GM19035 (cell line): Measurements from ENCODE around the gene C16orf86.
A peak's percentile ranks its signal among the peaks of the same experiment; 100 is the strongest.

Experiments used
- ATAC-seq: cut with Tn5 transposase; IDR thresholded peaks from one replicate; pipeline ENCODE4 v1.9.1; 2021; ENCODE audit not compliant: unreplicated experiment

C16orf86 gene

GRCh38 chr16:67666559-67667452, at the start of gene C16orf86, which contains the start of gene ENKD1:
Gene C16orf86, plus strand, starts transcription at chr16:67666814. Its CDS starts 157 bp downstream, at chr16:67666971.
Gene ENKD1, minus strand, starts transcription at chr16:67666750. Its CDS starts 308 bp downstream, at chr16:67666442.
- peak; percentile 66 for ATAC-seq

- ATAC-seq, result no peak
Observed at GRCh38 chr16:67628216-67628615, 38.4 kb upstream of the C16orf86 start.

- ATAC-seq, result no peak
Observed at GRCh38 chr16:67632415-67633172, 34.0 kb upstream of the C16orf86 start.

GRCh38 chr16:67636713-67637112, 29.9 kb upstream of the C16orf86 start:
- ATAC-seq, result no peak

GRCh38 chr16:67637625-67638024, 29.0 kb upstream of the C16orf86 start:
- ATAC-seq, result no peak

GRCh38 chr16:67641779-67642708, 24.6 kb upstream of the C16orf86 start:
- no peak for ATAC-seq

- no peak for ATAC-seq
Observed at GRCh38 chr16:67644038-67644437, 22.6 kb upstream of the C16orf86 start.

- no peak for ATAC-seq
Observed at GRCh38 chr16:67645397-67646121, 21.1 kb upstream of the C16orf86 start.

GRCh38 chr16:67647111-67647651, 19.4 kb upstream of the C16orf86 start:
- no peak for ATAC-seq

- ATAC-seq, result no peak
Observed at GRCh38 chr16:67647681-67648080, 18.9 kb upstream of the C16orf86 start.

- ATAC-seq, result no peak
Observed at GRCh38 chr16:67648088-67648763, 18.4 kb upstream of the C16orf86 start.

GRCh38 chr16:67648764-67649407, 17.7 kb upstream of the C16orf86 start:
- no peak for ATAC-seq

GRCh38 chr16:67649494-67649931, 17.1 kb upstream of the C16orf86 start:
- no peak for ATAC-seq

- no peak for ATAC-seq
Observed at GRCh38 chr16:67650023-67650422, 16.6 kb upstream of the C16orf86 start.

GRCh38 chr16:67651039-67651438, 15.6 kb upstream of the C16orf86 start:
- no peak for ATAC-seq

GRCh38 chr16:67651847-67652246, 14.8 kb upstream of the C16orf86 start:
- no peak for ATAC-seq

GRCh38 chr16:67652578-67653127, 14.0 kb upstream of the C16orf86 start:
- ATAC-seq, result no peak

- no peak for ATAC-seq
Observed at GRCh38 chr16:67653128-67653788, 13.4 kb upstream of the C16orf86 start.
